ENCODE results near the gene HS6ST3. TPM values are rescaled to one million over a fixed set of nuclear protein-coding genes. Genes with fewer than 3 reads are reported as not detected.

The HS6ST3 gene
- total RNA-seq, 1 experiment from 2014 or later: 1.2 TPM

- peak; percentile 68 for ATAC-seq
- peak overlapping the region; percentile 0; the same call in 1 of the 2 replicates for H3K27ac Mint-ChIP-seq
- peaks cover 7% of the 10 kb centered on the region for H3K9me3 Mint-ChIP-seq
- peaks cover 4% of the 10 kb centered on the region for H3K36me3 Mint-ChIP-seq
- TF ChIP-seq CTCF (IDR thresholded peaks at IDR 0.05) (no peak), MLX (CRISPR knock-in tag; IDR thresholded peaks at IDR 0.05) (no peak), ZSCAN18 (CRISPR knock-in tag; IDR thresholded peaks at IDR 0.05) (no peak), CREM (CRISPR knock-in tag; IDR thresholded peaks at IDR 0.05) (no peak), ZNF423 (CRISPR knock-in tag; IDR thresholded peaks at IDR 0.05) (no peak), RORB (CRISPR knock-in tag; IDR thresholded peaks at IDR 0.05) (no peak)
- TF ChIP-seq, protein P1, sequence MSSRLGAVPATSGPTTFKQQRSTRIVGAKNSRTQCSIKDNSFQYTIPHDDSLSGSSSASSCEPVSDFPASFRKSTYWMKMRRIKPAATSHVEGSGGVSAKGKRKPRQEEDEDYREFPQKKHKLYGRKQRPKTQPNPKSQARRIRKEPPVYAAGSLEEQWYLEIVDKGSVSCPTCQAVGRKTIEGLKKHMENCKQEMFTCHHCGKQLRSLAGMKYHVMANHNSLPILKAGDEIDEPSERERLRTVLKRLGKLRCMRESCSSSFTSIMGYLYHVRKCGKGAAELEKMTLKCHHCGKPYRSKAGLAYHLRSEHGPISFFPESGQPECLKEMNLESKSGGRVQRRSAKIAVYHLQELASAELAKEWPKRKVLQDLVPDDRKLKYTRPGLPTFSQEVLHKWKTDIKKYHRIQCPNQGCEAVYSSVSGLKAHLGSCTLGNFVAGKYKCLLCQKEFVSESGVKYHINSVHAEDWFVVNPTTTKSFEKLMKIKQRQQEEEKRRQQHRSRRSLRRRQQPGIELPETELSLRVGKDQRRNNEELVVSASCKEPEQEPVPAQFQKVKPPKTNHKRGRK (CRISPR knock-in tag; IDR thresholded peaks at IDR 0.05; ENCODE audit: borderline replicate concordance): no peak
- TF ChIP-seq, protein P2, sequence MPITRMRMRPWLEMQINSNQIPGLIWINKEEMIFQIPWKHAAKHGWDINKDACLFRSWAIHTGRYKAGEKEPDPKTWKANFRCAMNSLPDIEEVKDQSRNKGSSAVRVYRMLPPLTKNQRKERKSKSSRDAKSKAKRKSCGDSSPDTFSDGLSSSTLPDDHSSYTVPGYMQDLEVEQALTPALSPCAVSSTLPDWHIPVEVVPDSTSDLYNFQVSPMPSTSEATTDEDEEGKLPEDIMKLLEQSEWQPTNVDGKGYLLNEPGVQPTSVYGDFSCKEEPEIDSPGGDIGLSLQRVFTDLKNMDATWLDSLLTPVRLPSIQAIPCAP (CRISPR knock-in tag; IDR thresholded peaks at IDR 0.05): no peak
- TF ChIP-seq, protein P3, sequence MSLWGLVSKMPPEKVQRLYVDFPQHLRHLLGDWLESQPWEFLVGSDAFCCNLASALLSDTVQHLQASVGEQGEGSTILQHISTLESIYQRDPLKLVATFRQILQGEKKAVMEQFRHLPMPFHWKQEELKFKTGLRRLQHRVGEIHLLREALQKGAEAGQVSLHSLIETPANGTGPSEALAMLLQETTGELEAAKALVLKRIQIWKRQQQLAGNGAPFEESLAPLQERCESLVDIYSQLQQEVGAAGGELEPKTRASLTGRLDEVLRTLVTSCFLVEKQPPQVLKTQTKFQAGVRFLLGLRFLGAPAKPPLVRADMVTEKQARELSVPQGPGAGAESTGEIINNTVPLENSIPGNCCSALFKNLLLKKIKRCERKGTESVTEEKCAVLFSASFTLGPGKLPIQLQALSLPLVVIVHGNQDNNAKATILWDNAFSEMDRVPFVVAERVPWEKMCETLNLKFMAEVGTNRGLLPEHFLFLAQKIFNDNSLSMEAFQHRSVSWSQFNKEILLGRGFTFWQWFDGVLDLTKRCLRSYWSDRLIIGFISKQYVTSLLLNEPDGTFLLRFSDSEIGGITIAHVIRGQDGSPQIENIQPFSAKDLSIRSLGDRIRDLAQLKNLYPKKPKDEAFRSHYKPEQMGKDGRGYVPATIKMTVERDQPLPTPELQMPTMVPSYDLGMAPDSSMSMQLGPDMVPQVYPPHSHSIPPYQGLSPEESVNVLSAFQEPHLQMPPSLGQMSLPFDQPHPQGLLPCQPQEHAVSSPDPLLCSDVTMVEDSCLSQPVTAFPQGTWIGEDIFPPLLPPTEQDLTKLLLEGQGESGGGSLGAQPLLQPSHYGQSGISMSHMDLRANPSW (CRISPR knock-in tag; conservative IDR thresholded peaks at IDR 0.05; ENCODE audit: low read depth): no peak
- POLR2A ChIA-PET: no interaction called here
- peaks cover 23% of the 10 kb centered on the region for H3K27me3 Mint-ChIP-seq (ENCODE audit: low read depth)
- H3K4me3 Mint-ChIP-seq: no peak overlapping the region
- DNase-seq (ENCODE audit: low spot score): no peak
- peaks cover 37% of the 10 kb centered on the region for H3K4me1 Mint-ChIP-seq
- CTCF ChIA-PET: no interaction called here
Measured at GRCh38 chr13:96473526-96474180, 383.7 kb downstream of the HS6ST3 start.

DNA sequence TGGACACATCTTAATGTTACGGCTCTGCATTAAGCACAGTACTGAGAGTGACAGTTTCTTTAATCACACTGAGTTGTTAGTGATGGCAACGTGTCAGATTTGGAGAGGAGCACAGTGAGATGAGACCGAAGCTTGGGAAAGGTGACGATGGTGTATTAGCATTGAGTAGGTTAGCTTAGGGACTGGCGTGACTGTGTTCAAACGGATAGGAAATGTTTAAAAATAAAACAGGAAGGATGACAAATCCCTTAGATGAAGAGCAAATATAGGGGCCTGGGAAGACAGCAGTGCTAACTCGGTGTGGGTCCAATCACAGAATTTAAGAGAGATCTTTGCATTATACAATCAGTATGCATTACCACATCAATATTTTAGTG, 384.3 kb downstream of the HS6ST3 start:
- POLR2A ChIA-PET: no interaction called here
- Mint-ChIP-seq H3K27ac (peak overlapping the region; percentile 0; the same call in 1 of the 2 replicates), H3K36me3 (peaks cover 4% of the 10 kb centered on the region), H3K9me3 (peaks cover 7% of the 10 kb centered on the region), H3K4me3 (no peak overlapping the region), H3K27me3 (ENCODE audit: low read depth) (peaks cover 20% of the 10 kb centered on the region), H3K4me1 (peaks cover 32% of the 10 kb centered on the region)
- TF ChIP-seq, protein P4, sequence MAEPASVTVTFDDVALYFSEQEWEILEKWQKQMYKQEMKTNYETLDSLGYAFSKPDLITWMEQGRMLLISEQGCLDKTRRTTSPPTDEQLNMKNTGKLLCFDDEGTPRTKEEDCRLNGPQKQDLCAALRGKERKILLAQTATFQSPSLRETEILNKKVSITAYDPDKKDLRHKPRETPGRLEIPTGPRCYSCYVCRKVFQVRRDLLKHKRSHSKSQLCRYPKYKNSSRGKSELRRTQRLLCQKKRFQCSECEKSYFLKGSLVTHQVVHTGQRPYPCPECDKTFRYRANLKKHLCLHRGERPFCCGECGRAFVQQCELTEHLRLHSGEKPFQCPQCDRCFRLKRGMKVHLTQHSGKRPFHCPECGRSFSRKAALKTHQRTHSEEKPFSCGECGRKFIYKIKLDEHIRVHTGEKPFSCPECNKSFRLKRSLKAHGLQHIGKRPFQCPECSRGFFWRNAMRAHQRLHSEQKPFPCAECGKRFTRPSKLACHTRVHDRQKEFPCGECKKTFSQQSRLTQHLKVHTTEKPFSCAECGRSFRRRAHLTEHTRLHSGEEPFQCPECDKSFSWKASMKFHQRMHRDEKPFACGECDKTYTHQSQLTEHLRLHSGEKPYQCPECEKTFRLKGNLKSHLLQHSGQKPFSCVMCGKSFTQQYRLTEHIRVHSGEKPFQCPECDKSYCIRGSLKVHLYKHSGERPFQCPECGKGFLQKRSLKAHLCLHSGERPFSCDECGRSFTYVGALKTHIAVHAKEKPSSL (CRISPR knock-in tag; conservative IDR thresholded peaks at IDR 0.05): no peak
- no peak for TF ChIP-seq ELF4 (CRISPR knock-in tag; IDR thresholded peaks at IDR 0.05; ENCODE audit: low read depth)
- TF ChIP-seq, protein P5, sequence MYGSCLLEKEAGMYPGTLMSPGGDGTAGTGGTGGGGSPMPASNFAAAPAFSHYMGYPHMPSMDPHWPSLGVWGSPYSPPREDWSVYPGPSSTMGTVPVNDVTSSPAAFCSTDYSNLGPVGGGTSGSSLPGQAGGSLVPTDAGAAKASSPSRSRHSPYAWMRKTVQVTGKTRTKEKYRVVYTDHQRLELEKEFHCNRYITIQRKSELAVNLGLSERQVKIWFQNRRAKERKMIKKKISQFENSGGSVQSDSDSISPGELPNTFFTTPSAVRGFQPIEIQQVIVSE (CRISPR knock-in tag; IDR thresholded peaks at IDR 0.05; ENCODE audit: borderline replicate concordance): no peak
- no peak for TF ChIP-seq ZNF671 (CRISPR knock-in tag; IDR thresholded peaks at IDR 0.05)
- CTCF ChIA-PET: no interaction called here
- no peak for ATAC-seq
- no peak for DNase-seq (ENCODE audit: low spot score)

Measured in WTC11 (cell line).